HEK293 (cell line): ENCODE measurements around the gene CCDC85C.

ENCODE experiments used
- CTCF ChIA-PET: fragments of 350-600 bp; formaldehyde crosslinking; extraction: SDS; loops from one replicate; lab custom pipeline; 2021; ENCODE audit warnings: antibody characterized with exemption; lab: Yijun Ruan, JAX
- POLR2A ChIA-PET: fragments of 300-600 bp; formaldehyde crosslinking; extraction: SDS; loops from one replicate; lab custom pipeline; 2020; ENCODE audit warnings: antibody characterized with exemption, inconsistent platforms; lab: Yijun Ruan, JAX
- H3K27ac ChIP-seq: fragments of 200-500 bp; sonication (Bioruptor generic); 2 replicates; pipeline ENCODE4 v1.5.1; 2014; ENCODE audit warnings: low read depth, low read length, control low read depth, inconsistent platforms; ENCODE audit errors: extremely low read depth
- H3K36me3 ChIP-seq, 2 experiments: fragments of 200-500 bp in 1 of 2; sonication (Bioruptor generic) in 1 of 2; 1 replicate in 1 of 2; 2 replicates in 1 of 2; pipeline ENCODE4 v1.5.1; 2014 to 2017; ENCODE audit warnings: inconsistent platforms in 2 of 2, low read length in 2 of 2; ENCODE audit not compliant: control insufficient read depth in 2 of 2, insufficient read depth in 1 of 2
- H3K4me1 ChIP-seq: fragments of 200-500 bp; sonication (Bioruptor generic); 2 replicates; pipeline ENCODE4 v1.5.1; 2014; ENCODE audit warnings: mild to moderate bottlenecking, low read length, inconsistent platforms; ENCODE audit not compliant: control insufficient read depth, insufficient read depth
- H3K4me3 ChIP-seq: 2 replicates; pipeline ENCODE4 v1.5.1; 2011; ENCODE audit warnings: low read depth, mild to moderate bottlenecking, control low read depth, low read length, moderate library complexity
- H3K9me3 ChIP-seq: fragments of 200-500 bp; sonication (Bioruptor generic); 2 replicates; pipeline ENCODE4 v1.5.1; 2014; ENCODE audit warnings: low read depth, low read length, inconsistent platforms; ENCODE audit not compliant: control insufficient read depth, insufficient read depth
- BCL11A ChIP-seq: fragments of 450-650 bp; formaldehyde crosslinking; IDR thresholded peaks from 2 replicates; pipeline ENCODE4 v1.5.1; 2016; ENCODE audit warnings: low read depth, missing biosample characterization, missing genetic modification characterization
- GLIS1 ChIP-seq: fragments of 450-650 bp; formaldehyde crosslinking; IDR thresholded peaks from 2 replicates; pipeline ENCODE4 v1.5.1; 2016; ENCODE audit warnings: missing biosample characterization, missing genetic modification characterization
- PRDM4 ChIP-seq: fragments of 450-650 bp; formaldehyde crosslinking; IDR thresholded peaks from 2 replicates; pipeline ENCODE4 v1.5.1; 2017; ENCODE audit warnings: missing biosample characterization, missing genetic modification characterization
- SP2 ChIP-seq: fragments of 450-650 bp; formaldehyde crosslinking; IDR thresholded peaks from 2 replicates; pipeline ENCODE4 v1.5.1; 2016; ENCODE audit warnings: missing biosample characterization, missing genetic modification characterization
- SP7 ChIP-seq: fragments of 450-650 bp; formaldehyde crosslinking; IDR thresholded peaks from 2 replicates; pipeline ENCODE4 v1.5.1; 2016; ENCODE audit warnings: missing biosample characterization, missing genetic modification characterization
- ZFHX2 ChIP-seq: fragments of 450-650 bp; formaldehyde crosslinking; conservative IDR thresholded peaks from 2 replicates; pipeline ENCODE4 v1.5.1; 2016; ENCODE audit warnings: missing biosample characterization, missing genetic modification characterization
- ZIC2 ChIP-seq: fragments of 450-650 bp; formaldehyde crosslinking; IDR thresholded peaks from 2 replicates; pipeline ENCODE4 v1.5.1; 2016; ENCODE audit warnings: missing biosample characterization, missing genetic modification characterization
- ZNF146 ChIP-seq: fragments of 450-650 bp; formaldehyde crosslinking; IDR thresholded peaks from 2 replicates; pipeline ENCODE4 v1.5.1; 2016; ENCODE audit warnings: missing biosample characterization, missing genetic modification characterization
- ZNF398 ChIP-seq: fragments of 450-650 bp; formaldehyde crosslinking; IDR thresholded peaks from 2 replicates; pipeline ENCODE4 v1.5.1; 2017; ENCODE audit warnings: missing biosample characterization, missing genetic modification characterization
- ZNF404 ChIP-seq: fragments of 450-650 bp; formaldehyde crosslinking; IDR thresholded peaks from 2 replicates; pipeline ENCODE4 v1.5.1; 2017; ENCODE audit warnings: missing biosample characterization, missing genetic modification characterization
- ZNF610 ChIP-seq: fragments of 450-650 bp; formaldehyde crosslinking; IDR thresholded peaks from 2 replicates; pipeline ENCODE4 v1.5.1; 2016; ENCODE audit warnings: missing biosample characterization, missing genetic modification characterization, borderline replicate concordance
- ZNF658 ChIP-seq: fragments of 450-650 bp; formaldehyde crosslinking; IDR thresholded peaks from 2 replicates; pipeline ENCODE4; 2016; ENCODE audit warnings: missing biosample characterization, missing genetic modification characterization
- ZNF664 ChIP-seq: fragments of 450-650 bp; formaldehyde crosslinking; IDR thresholded peaks from 2 replicates; pipeline ENCODE4 v1.5.1; 2016; ENCODE audit warnings: missing biosample characterization, missing genetic modification characterization
- ZNF747 ChIP-seq: fragments of 450-650 bp; formaldehyde crosslinking; IDR thresholded peaks from 2 replicates; pipeline ENCODE4 v1.5.1; 2016; ENCODE audit warnings: missing biosample characterization, missing genetic modification characterization
- ZSCAN30 ChIP-seq: fragments of 450-650 bp; IDR thresholded peaks from 2 replicates; pipeline ENCODE4 v1.5.1; 2018; ENCODE audit warnings: missing biosample characterization, mild to moderate bottlenecking, missing genetic modification characterization, moderate library complexity
- TF ChIP-seq, protein P1 (sequence below): fragments of 450-650 bp; formaldehyde crosslinking; IDR thresholded peaks from 2 replicates; pipeline ENCODE4 v1.5.1; 2016; ENCODE audit warnings: missing biosample characterization, missing genetic modification characterization, borderline replicate concordance

CCDC85C gene

GRCh38 chr14:99619835-99620834 is 16.1 kb upstream of the CCDC85C start (continued):
- TF ChIP-seq SP7 (tag by site-specific recombination) = peak; percentile 46

DNA sequence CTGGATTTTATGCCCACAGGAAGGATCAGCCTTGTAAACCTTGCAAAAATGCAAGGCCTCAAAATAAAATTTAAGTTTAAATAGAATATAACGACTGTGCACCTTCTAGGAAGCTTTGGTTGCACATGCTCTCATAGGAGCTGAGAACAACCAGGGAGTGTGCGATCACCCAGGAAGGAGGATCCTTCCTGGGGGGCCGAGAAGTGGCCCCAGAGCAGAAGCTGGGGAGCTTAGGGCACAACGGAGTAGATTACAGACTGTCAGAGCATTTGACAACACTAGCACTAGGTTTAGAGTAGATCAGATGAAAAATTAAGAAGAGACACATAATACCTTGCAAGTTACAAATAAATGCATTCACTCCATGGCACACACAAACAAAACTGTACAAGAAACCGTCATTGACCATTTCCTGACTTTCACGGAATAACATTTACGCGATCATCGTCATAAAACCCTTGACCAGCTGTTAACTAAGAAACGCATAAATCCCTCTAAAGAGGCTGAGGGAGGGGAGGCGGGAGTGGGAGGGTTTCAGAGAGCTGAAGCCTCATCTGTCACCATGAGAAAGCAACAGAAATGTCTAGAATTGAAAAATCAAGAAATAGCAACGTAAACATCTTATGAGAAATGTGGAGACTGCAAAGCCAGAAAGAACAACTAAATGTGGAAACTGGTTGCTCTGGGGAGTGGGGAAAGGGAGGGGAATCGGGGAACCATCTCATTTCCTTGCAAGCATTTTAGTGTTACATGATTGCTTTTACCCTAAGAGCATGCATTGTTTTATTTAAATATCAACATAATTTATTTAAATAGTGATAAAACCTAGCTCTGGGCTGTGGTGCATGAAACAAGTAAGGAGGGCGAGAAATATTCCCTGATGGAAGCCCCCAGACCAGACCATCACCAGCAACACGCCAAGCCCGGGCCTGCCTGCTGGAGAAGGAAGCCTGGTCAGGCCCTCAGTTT is 13.1 kb upstream of the CCDC85C start:
- H3K27ac ChIP-seq = no peak overlapping the region
- POLR2A ChIA-PET = no interaction called here

More for the DNA sequence above, 13.1 kb upstream of the CCDC85C start:
- H3K4me1 ChIP-seq = peaks cover 4% of the 10 kb centered on the region
- H3K4me3 ChIP-seq = no peak overlapping the region
- H3K36me3 ChIP-seq = no peaks in the 10 kb centered on the region
- TF ChIP-seq ZNF658 = no peak
- TF ChIP-seq ZNF664 (tag by site-specific recombination) = peak; percentile 79
- TF ChIP-seq, protein P1, sequence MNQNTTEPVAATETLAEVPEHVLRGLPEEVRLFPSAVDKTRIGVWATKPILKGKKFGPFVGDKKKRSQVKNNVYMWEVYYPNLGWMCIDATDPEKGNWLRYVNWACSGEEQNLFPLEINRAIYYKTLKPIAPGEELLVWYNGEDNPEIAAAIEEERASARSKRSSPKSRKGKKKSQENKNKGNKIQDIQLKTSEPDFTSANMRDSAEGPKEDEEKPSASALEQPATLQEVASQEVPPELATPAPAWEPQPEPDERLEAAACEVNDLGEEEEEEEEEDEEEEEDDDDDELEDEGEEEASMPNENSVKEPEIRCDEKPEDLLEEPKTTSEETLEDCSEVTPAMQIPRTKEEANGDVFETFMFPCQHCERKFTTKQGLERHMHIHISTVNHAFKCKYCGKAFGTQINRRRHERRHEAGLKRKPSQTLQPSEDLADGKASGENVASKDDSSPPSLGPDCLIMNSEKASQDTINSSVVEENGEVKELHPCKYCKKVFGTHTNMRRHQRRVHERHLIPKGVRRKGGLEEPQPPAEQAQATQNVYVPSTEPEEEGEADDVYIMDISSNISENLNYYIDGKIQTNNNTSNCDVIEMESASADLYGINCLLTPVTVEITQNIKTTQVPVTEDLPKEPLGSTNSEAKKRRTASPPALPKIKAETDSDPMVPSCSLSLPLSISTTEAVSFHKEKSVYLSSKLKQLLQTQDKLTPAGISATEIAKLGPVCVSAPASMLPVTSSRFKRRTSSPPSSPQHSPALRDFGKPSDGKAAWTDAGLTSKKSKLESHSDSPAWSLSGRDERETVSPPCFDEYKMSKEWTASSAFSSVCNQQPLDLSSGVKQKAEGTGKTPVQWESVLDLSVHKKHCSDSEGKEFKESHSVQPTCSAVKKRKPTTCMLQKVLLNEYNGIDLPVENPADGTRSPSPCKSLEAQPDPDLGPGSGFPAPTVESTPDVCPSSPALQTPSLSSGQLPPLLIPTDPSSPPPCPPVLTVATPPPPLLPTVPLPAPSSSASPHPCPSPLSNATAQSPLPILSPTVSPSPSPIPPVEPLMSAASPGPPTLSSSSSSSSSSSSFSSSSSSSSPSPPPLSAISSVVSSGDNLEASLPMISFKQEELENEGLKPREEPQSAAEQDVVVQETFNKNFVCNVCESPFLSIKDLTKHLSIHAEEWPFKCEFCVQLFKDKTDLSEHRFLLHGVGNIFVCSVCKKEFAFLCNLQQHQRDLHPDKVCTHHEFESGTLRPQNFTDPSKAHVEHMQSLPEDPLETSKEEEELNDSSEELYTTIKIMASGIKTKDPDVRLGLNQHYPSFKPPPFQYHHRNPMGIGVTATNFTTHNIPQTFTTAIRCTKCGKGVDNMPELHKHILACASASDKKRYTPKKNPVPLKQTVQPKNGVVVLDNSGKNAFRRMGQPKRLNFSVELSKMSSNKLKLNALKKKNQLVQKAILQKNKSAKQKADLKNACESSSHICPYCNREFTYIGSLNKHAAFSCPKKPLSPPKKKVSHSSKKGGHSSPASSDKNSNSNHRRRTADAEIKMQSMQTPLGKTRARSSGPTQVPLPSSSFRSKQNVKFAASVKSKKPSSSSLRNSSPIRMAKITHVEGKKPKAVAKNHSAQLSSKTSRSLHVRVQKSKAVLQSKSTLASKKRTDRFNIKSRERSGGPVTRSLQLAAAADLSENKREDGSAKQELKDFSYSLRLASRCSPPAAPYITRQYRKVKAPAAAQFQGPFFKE (tag by site-specific recombination) = no peak
- TF ChIP-seq GLIS1 (tag by site-specific recombination) = peak; percentile 67
- TF ChIP-seq SP2 = no peak
- TF ChIP-seq ZSCAN30 (tag by site-specific recombination) = no peak
- no peak for TF ChIP-seq ZNF404 (tag by site-specific recombination)
- TF ChIP-seq ZNF146 (tag by site-specific recombination) = no peak
- no peak for TF ChIP-seq ZNF398 (tag by site-specific recombination)
- no peak for TF ChIP-seq ZIC2 (tag by site-specific recombination)
- no peak for TF ChIP-seq ZNF747 (tag by site-specific recombination)
- TF ChIP-seq BCL11A (tag by site-specific recombination) = no peak
- TF ChIP-seq ZNF610 = no peak
- peak; percentile 27; the same call in 1 of the 2 replicates for TF ChIP-seq ZFHX2 (tag by site-specific recombination)
- peak; percentile 80 for TF ChIP-seq PRDM4 (tag by site-specific recombination)
- no peaks in the 10 kb centered on the region for H3K9me3 ChIP-seq
- CTCF ChIA-PET = interaction anchor here (1.1 to 1.8 kb wide), 2 partner anchors 11 to 12 kb away, joined by 5 read pairs; no protein-coding TSS in a partner anchor
